Activated T-helper 2 cell treated with anti-CD3 and anti-CD28 coated beads, Interferon-gamma antibody, Interleukin-2, Interleukin-4, amounts not matched to agents 10 μg/mL and 5 μg/mL and 100 μg/mL, durations not matched to agents 14 hours and 24 hours and 36 hours (primary cell): ENCODE data around the gene STARD3. TPM values are rescaled to one million over a fixed set of nuclear protein-coding genes. Genes with fewer than 3 reads are reported as not detected.

Source experiments
- DNase-seq: peaks from one replicate; pipeline ENCODE4 v3.0.0; 2021; ENCODE audit warnings: low spot score
- H3K27ac Mint-ChIP-seq: one replicate; pipeline ENCODE4 v1.8.0; 2021; ENCODE audit warnings: mixed read lengths
- H3K27me3 Mint-ChIP-seq: one replicate; pipeline ENCODE4 v1.8.0; 2021; ENCODE audit warnings: low read depth, mixed read lengths
- H3K36me3 Mint-ChIP-seq: one replicate; pipeline ENCODE4 v1.8.0; 2021; ENCODE audit warnings: low read depth, mixed read lengths
- H3K4me1 Mint-ChIP-seq: one replicate; pipeline ENCODE4 v1.8.0; 2021; ENCODE audit warnings: low read depth, mixed read lengths
- H3K4me3 Mint-ChIP-seq: one replicate; pipeline ENCODE4 v1.8.0; 2021; ENCODE audit warnings: low read depth, mild to moderate bottlenecking, moderate library complexity, mixed read lengths
- H3K9me3 Mint-ChIP-seq: one replicate; pipeline ENCODE4 v1.8.0; 2021; ENCODE audit warnings: mixed read lengths
- intact Hi-C: fragments of 100-400 bp; cut with micrococcal nuclease; formaldehyde crosslinking; loops from one replicate; pipeline ENCODE4 v1.15.1; 2023
- total RNA-seq: library from RNA; stranded (reverse); gene quantifications from 2 replicates; pipeline ENCODE4 v1.2.3, GENCODE V29; 2022

STARD3 gene
- total RNA-seq, 1 donor from 2014 or later: 54.4 TPM

DNA sequence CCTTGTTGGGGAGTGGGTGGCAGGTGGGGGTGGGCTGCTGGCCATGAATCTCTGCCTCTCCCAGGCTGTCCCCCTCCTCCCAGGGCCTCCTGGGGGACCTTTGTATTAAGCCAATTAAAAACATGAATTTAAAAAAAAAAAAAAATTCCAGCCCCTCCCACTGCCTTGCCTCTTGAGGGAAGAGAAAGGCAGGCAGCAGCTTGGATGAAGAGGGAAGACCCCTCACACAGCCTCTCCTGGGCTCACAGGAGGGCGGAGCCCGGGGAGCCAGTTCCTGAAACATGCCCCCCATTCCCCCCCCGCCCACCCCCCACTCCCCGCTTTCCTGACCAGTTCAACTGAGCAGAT lies 26.4 kb downstream of the STARD3 start:
- intact Hi-C loops: no loop called here
- H3K36me3 Mint-ChIP-seq: peaks cover 12% of the 10 kb centered on the region
- H3K4me1 Mint-ChIP-seq: no peaks in the 10 kb centered on the region
- no peak overlapping the region for H3K27ac Mint-ChIP-seq
- H3K27me3 Mint-ChIP-seq: peaks cover 9% of the 10 kb centered on the region
- no peaks in the 10 kb centered on the region for H3K9me3 Mint-ChIP-seq
- no peak for DNase-seq
- no peak overlapping the region for H3K4me3 Mint-ChIP-seq

DNA sequence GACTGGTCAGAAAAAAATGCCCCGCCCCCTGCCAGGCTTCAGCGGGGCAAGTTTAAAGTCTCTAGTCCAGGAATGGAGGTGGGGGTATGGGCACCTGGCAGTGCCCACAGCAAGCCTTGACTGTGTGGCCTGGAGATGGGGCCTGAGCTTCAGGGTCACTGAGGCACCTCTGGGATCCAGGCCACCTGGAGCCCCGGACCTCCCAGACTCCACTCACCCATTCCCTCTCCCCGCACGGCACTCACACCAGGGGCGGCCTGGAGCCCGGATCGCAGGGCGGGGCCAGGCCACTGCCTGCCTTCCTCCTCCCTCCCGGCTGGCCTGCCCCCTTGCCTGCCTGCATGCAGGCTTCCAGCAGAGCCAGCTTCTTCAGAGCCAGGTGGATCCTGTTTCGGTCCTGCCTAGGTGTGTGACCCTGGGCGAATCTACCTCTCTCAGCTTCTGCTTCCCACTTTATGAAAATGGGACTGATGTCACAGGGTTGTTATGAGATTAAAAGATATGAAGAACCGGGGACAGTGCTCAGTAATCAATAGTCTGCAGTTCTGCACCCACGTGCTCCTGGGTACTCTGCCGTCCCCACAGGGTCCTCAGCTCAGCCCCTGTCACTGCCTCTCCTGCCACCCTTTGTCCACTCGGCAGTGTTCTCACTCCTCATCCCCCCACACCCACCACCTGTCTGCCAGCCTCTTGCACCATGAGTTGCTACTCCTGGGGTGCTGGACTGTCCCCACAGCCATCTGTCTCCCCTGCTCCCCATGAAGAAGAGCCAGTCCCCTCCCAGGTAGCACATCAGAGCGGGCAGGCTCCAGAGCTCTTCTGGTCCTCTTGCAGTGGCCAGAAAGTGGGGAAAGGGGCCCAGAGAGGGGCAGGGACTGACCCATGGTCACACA lies 27.0 kb downstream of the STARD3 start:
- Mint-ChIP-seq H3K4me3 (no peak overlapping the region), H3K36me3 (peaks cover 12% of the 10 kb centered on the region), H3K4me1 (peaks cover 4% of the 10 kb centered on the region), H3K9me3 (no peaks in the 10 kb centered on the region), H3K27me3 (peaks cover 14% of the 10 kb centered on the region), H3K27ac (no peak overlapping the region)
- intact Hi-C loops: no loop called here
- DNase-seq: no peak

DNA sequence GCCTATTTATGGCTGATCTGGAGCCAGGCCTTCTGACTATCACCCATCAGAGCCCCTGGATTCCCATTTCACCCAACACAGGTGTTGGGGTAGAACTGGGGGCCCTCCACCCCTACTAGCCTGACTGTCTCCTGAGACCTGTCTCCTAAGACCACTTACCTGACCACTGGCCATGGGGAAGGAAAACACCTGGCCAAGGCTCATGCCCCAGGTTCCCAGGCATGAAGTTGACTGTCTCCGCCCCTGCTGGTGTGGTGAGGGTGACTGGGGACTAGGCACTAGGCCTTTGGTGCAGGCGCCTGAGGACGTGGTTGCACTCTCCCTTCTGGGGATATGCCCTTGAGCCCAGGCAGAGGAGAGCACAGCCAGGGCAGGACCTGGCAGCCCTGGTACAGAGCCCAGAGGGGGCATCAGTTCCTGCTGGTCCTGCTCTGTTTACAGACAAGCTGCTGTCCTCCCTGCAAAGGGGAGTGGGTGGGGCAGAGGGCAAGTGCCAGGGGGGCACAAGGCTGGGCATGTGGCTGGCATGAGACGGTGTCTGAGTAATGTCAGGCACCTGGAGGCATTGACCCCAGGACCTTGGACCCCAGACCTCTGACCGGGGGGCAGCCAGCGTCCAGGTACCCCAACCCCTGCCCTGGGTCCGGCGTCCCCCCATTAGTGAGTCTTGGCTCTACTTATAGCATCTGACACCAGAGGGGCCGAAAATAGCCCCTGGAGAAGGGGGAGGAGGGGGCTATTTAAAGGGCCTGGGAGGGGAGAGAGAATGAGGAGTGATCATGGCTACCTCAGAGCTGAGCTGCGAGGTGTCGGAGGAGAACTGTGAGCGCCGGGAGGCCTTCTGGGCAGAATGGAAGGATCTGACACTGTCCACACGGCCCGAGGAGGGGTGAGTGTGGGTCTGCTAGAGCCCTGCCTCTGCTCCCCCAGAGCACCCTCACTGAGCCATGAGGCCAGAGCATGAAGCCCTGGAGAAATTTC lies 27.9 kb downstream of the STARD3 start, which contains the start of gene TCAP:
Gene TCAP, plus strand, starts transcription at position 769 of the 981 bp plus-strand sequence. Its CDS starts 11 bp downstream, at position 780.
- Mint-ChIP-seq H3K27me3 (peaks cover 18% of the 10 kb centered on the region), H3K36me3 (peaks cover 12% of the 10 kb centered on the region), H3K9me3 (no peaks in the 10 kb centered on the region), H3K4me1 (peaks cover 4% of the 10 kb centered on the region), H3K4me3 (no peak within 1 kb of the TSS), H3K27ac (no peak within 1 kb of the TSS)
- DNase-seq: no peak
- intact Hi-C loops: no loop called here

DNA sequence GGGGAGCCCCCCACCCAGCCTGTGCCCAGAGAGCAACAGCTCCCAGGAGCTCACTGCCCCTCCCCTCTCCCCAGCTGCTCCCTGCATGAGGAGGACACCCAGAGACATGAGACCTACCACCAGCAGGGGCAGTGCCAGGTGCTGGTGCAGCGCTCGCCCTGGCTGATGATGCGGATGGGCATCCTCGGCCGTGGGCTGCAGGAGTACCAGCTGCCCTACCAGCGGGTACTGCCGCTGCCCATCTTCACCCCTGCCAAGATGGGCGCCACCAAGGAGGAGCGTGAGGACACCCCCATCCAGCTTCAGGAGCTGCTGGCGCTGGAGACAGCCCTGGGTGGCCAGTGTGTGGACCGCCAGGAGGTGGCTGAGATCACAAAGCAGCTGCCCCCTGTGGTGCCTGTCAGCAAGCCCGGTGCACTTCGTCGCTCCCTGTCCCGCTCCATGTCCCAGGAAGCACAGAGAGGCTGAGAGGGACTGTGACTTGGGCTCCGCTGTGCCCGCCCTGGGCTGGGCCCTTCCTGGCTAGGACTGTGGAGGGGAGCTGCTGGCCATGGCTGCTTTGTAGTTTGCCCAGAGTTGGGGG lies 28.8 kb downstream of the STARD3 start:
- peaks cover 4% of the 10 kb centered on the region for H3K4me1 Mint-ChIP-seq
- intact Hi-C loops: no loop called here
- no peaks in the 10 kb centered on the region for H3K9me3 Mint-ChIP-seq
- H3K27me3 Mint-ChIP-seq: peaks cover 22% of the 10 kb centered on the region
- no peak overlapping the region for H3K4me3 Mint-ChIP-seq
- peaks cover 7% of the 10 kb centered on the region for H3K36me3 Mint-ChIP-seq
- no peak overlapping the region for H3K27ac Mint-ChIP-seq
- no peak for DNase-seq

DNA sequence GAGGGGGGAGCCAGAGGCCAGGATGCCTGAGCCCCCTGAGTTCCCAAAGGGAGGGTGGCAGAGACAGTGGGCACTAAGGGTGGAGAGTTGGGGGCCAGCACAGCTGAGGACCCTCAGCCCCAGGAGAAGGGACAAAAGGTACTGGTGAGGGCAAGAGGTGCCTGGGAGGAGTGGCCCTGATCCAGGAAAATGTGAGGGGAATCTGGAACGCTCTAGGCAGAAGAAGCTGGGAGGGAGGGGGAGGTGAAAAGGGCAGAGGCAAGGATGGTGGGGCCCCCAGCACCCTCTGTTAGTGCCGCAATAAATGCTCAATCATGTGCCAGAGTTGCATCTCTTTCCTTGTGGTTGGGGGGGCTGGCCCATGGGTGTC lies 29.3 kb downstream of the STARD3 start:
- no peak for DNase-seq
- intact Hi-C loops: no loop called here
- Mint-ChIP-seq H3K36me3 (peaks cover 2% of the 10 kb centered on the region), H3K4me3 (no peak overlapping the region), H3K4me1 (peaks cover 4% of the 10 kb centered on the region), H3K27me3 (peaks cover 22% of the 10 kb centered on the region), H3K9me3 (no peaks in the 10 kb centered on the region), H3K27ac (no peak overlapping the region)

DNA sequence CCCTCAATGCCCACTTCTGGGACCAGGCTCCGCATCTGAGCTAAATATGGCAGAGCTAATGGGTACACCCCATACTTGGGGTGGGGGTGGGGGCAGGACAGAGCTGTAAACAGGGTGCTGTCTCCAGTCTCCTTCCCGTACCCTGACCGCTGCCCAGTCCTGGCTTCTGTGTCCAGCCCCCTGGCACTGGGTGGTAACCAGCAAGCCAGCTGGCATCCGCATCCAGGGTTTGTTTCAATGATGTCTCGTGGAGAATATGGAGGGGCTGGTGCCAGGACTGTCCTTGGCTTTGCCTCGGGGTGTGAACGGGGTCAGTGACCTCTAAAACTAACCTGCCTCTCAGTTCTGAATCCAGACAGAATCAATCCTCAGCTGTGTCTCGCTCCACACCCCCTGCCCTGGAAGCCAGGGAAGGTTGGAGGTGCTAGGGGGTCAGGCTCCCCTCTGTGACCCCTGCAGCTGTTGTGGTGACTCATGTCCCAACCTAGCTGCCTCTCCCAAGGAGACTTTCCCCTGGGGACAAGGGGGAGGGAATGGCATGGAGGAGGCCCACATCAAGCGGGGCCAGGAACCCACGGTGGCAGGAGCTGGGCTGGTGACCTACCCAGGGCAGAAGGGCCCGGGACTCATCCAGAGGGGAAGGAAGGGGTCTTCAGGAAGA lies 29.8 kb downstream of the STARD3 start:
- intact Hi-C loops: no loop called here
- no peak for DNase-seq
- no peak overlapping the region for H3K4me3 Mint-ChIP-seq

DNA sequence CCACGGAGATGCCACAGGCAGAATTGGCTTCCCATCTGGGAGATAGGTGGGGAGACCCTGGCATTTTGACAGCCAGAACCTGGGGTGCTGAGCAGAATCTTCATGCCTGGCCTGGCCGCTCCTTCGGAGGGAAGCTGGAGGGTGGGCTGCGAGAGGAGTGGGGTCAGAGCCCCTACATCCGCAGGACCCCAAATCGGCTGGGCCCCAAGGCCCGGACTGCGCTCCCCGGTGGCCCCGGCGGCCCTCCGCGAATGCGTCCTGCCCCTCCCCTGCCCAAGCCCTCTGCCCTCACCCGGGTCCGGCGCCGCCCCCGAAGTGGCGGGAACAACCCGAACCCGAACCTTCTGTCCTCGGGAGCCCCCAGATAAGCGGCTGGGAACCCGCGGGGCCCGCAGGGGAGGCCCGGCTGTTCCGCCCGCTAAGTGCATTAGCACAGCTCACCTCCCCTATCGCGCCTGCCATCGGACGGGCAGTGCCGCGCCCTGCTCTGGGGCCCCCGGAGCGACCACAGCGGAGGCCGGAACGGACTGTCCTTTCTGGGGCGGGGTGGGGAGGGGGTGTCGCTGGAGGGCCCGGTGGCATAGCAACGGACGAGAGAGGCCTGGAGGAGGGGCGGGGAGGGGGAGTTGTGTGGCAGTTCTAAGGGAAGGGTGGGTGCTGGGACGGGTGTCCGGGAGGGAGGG lies 30.5 kb downstream of the STARD3 start:
- H3K9me3 Mint-ChIP-seq: no peaks in the 10 kb centered on the region
- intact Hi-C loops: no loop called here
- no peak overlapping the region for H3K4me3 Mint-ChIP-seq
- no peak overlapping the region for H3K27ac Mint-ChIP-seq
- no peak for DNase-seq
- H3K4me1 Mint-ChIP-seq: peaks cover 6% of the 10 kb centered on the region
- H3K27me3 Mint-ChIP-seq: peaks cover 22% of the 10 kb centered on the region
- H3K36me3 Mint-ChIP-seq: no peaks in the 10 kb centered on the region

More for the DNA sequence above, 29.8 kb downstream of the STARD3 start:
- Mint-ChIP-seq H3K4me1 (peaks cover 4% of the 10 kb centered on the region), H3K27me3 (peaks cover 22% of the 10 kb centered on the region), H3K36me3 (no peaks in the 10 kb centered on the region), H3K9me3 (no peaks in the 10 kb centered on the region), H3K27ac (no peak overlapping the region)

DNA sequence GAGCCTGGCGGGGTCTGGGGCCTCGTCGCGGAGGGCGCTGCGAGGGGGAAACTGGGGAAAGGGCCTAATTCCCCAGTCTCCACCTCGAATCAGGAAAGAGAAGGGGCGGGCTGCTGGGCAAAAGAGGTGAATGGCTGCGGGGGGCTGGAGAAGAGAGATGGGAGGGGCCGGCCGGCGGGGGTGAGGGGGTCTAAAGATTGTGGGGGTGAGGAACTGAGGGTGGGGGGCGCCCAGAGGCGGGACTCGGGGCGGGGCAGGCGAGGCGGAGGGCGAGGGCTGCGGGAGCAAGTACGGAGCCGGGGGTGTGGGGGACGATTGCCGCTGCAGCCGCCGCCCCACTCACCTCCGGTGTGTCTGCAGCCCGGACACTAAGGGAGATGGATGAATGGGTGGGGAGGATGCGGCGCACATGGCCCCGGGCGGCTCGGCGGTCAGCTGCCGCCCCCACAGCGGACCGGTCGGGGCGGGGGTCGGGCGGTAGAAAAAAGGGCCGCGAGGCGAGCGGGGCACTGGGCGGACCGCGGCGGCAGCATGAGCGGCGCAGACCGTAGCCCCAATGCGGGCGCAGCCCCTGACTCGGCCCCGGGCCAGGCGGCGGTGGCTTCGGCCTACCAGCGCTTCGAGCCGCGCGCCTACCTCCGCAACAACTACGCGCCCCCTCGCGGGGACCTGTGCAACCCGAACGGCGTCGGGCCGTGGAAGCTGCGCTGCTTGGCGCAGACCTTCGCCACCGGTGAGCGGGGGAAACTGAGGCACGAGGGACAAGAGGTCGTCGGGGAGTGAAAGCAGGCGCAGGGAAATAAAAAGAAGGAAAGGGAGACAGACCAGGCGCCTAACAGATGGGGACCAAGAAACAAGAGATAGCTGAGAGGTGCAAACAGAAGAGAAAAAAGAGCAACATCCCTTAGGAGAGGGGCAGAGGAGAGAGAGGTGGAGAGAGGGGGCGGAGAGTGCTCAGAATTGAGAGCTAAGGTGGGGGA lies 31.3 kb downstream of the STARD3 start, which contains the start of gene PNMT:
Gene PNMT, plus strand, starts transcription at position 509 of the 980 bp plus-strand sequence. Its CDS starts 23 bp downstream, at position 532.
- peak; percentile 50 for DNase-seq
- peaks cover 22% of the 10 kb centered on the region for H3K27me3 Mint-ChIP-seq
- intact Hi-C loops: loop anchor here (2.0 kb wide), 1 partner anchor 45 kb away; no protein-coding TSS in a partner anchor
- H3K4me3 Mint-ChIP-seq: peak within 1 kb of the TSS; percentile 59
- no peaks in the 10 kb centered on the region for H3K36me3 Mint-ChIP-seq
- no peaks in the 10 kb centered on the region for H3K9me3 Mint-ChIP-seq
- H3K27ac Mint-ChIP-seq: no peak within 1 kb of the TSS
- peaks cover 6% of the 10 kb centered on the region for H3K4me1 Mint-ChIP-seq

DNA sequence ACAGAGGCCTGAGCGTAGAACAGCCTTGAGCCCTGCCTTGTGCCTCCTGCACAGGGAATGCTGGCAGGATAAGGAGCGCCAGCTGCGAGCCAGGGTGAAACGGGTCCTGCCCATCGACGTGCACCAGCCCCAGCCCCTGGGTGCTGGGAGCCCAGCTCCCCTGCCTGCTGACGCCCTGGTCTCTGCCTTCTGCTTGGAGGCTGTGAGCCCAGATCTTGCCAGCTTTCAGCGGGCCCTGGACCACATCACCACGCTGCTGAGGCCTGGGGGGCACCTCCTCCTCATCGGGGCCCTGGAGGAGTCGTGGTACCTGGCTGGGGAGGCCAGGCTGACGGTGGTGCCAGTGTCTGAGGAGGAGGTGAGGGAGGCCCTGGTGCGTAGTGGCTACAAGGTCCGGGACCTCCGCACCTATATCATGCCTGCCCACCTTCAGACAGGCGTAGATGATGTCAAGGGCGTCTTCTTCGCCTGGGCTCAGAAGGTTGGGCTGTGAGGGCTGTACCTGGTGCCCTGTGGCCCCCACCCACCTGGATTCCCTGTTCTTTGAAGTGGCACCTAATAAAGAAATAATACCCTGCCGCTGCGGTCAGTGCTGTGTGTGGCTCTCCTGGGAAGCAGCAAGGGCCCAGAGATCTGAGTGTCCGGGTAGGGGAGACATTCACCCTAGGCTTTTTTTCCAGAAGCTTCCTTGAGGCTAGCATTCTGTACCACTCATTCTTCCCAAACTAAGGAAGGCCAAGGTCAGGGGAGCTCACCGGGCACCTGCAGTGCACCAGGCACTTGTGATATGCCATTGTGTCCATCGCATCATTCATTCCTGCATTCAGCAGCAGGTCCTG lies 33.2 kb downstream of the STARD3 start:
- Mint-ChIP-seq H3K4me1 (peaks cover 6% of the 10 kb centered on the region), H3K9me3 (no peaks in the 10 kb centered on the region), H3K27me3 (peaks cover 22% of the 10 kb centered on the region), H3K36me3 (no peaks in the 10 kb centered on the region), H3K4me3 (no peak overlapping the region), H3K27ac (no peak overlapping the region)
- no peak for DNase-seq
- intact Hi-C loops: loop anchor here (2.0 kb wide), 1 partner anchor 47 kb away; no protein-coding TSS in a partner anchor

DNA sequence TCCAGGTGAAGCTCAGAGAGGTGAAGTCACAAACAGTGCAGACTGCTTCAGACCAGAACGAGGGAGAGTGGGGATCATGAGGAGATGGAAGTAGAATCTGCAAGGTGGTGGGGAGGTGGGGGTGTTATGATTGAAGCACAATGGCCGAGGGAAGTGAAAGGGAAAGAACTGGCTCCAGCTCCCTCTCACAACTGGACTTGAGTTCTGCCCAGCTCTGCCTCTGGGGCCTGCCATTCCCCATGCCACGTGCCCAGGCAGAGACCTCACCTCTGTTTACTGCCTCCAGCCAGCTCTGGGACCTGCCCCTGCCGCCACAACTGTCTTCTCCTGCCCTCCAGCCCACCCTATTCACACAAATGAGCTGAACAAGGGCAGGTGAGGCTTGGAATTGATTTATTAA lies 33.8 kb downstream of the STARD3 start:
- Mint-ChIP-seq H3K4me1 (peaks cover 11% of the 10 kb centered on the region), H3K36me3 (no peaks in the 10 kb centered on the region), H3K4me3 (no peak overlapping the region), H3K27ac (no peak overlapping the region), H3K27me3 (peaks cover 22% of the 10 kb centered on the region), H3K9me3 (no peaks in the 10 kb centered on the region)
- DNase-seq: no peak
- intact Hi-C loops: no loop called here
